HG03135 (cell line): ENCODE data around the gene CFAP68.

Experiments used
- ATAC-seq: cut with Tn5 transposase; IDR thresholded peaks from one replicate; pipeline ENCODE4 v1.9.1; 2021; ENCODE audit warnings: mild to moderate bottlenecking, moderate library complexity; ENCODE audit not compliant: unreplicated experiment

CFAP68 gene, protein sequence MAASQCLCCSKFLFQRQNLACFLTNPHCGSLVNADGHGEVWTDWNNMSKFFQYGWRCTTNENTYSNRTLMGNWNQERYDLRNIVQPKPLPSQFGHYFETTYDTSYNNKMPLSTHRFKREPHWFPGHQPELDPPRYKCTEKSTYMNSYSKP

DNA sequence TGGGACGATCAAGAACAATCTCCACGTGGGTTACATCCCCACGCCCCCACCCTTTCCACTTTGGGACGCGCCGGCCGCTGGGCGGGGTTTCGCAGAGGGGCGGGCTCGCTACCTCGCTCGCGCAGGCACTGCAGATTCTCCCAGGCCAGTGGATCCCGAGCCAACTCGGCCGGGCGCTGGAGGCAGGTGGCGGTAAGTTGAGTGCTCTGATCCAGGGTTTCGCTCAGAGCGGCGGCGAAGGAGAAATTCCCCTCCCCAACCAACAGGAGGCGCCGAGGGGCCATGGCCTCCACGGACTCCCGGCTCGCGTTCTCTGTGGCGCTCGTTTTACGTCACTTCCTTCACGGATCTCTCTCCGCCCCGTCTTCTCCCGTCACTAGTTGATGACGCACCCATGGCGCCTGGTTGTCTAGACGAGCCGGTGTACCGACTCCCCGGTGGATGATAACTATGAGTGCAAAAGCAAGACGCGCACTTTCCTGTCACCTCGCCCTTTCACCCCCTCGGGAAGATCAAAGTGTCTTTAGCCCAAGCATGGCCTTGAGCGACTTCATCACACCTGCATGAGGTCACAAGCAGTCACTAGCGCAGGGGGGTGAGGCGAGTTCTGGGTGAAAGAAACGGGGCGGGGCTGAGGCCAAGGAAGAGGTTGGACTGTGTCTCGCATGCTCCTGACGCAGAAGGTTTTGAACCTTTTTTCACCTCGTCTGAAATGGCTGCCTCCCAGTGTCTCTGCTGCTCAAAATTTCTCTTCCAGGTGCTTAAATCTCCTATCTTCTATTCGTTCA is at the start of gene CFAP68, which contains the start of gene FDXACB1:
TSS of gene CFAP68 (plus strand) at position 693 of the 788 bp plus-strand sequence. CDS start at position 713, 20 bp downstream.
TSS of gene FDXACB1 (minus strand) at position 317 of the 788 bp plus-strand sequence. CDS start at position 284, 33 bp downstream.
- peak; percentile 91 for ATAC-seq

DNA sequence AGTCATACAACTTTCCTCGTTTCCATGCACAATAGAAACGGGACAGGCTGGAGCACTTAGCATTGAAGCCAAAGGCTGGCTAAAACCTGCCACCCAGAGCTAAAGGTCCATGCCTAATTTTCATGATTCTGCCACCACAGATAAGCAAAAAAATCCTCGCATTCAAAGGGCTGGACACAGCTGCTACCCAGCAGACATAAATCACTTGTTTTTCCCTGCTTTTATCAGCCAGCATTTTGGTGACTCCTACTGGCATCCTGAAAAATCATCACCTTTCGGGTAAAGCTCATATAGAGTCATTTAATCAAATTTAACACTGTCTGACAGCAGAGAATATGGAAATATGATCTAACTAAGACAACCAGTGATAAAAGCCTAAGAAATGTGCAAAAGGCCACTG is 45.8 kb upstream of the CFAP68 start:
- ATAC-seq = no peak

DNA sequence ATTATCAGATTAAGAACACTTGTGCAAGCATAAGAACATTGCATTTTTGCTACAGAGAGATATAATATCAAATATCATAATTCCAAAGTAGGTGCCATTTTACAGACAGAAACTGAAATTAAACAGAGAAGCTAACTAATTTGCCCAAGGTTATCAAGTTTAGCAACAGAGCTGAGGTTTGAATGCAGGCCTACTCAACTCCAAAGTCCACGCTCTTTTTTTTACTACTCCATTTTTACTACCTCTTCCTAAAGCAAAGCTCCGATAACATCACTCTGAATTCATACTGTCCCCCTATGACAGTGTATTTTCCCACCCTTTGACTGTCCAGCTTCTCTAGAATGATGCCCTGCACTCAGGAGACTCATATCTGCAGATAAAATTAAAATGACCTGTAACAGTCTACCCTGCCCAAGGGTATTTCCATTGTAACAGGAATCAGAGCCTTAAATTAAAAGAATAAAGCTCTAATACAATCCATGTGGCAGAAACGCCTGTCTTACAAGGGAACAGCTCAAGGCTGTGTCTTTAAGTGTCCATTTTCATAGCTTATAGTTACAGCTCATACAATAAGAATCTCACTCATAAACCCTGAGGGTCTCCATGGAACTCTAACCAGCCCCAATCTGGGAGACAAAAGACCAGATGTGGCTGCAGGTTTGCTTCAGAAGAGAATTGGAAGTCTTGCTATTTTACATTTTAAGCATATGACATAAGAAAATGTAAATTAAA is 44.7 kb upstream of the CFAP68 start:
- ATAC-seq = no peak

DNA sequence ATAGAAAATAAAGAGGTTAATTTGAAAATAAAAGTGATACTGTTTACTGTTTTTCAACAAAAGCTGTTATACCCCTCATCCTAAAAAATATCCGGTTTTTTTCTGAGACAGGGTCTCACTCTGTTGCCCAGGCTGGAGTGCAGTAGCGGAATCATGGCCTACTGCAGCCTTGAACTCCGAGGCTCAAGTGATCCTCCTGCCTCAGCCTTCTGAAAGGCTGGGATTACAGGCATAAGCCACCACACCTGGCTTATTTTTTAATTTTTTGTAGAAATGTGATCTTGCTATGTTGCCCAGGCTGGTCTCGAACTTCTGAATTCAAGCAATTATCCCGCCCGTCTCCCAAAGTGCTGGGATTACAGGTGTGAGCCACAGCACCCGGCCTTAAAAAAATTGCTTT is 43.7 kb upstream of the CFAP68 start:
- no peak for ATAC-seq

DNA sequence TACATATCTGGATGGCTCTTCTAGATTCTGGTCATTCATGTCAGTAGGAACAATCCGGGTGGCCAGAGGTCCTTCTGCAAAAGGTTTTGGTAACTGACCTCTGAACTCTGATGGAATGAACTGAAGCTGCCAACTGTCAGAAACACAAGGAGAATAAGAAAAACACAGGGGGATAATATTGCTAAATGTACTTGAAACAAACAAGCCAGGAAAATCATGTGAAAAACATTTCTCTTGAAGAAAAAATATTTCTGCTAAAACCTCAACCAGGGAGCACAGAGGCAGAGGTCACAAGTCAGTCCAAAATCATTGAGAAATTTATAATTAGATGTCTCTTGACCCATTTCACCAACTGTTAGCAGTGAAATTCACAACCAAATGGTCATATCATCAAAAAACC is 43.2 kb upstream of the CFAP68 start:
- ATAC-seq = no peak

DNA sequence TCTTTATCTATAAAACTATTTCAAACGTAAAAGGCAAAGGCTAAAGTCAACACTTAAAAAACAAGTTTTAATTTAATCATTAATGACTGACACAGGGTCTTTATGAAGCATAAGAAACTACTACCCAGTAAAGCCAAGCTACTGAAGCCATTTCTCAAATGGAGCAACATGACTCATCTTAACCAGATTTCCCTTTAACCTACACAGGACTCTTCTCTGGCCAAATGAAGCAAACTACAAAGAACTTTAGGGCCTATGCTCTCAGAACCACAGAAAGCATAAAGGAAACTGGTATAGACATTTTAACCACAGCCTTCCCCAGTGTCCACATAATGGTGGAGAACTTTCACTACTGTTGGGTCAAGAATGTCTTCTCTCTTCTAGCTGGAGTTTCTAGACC is 42.6 kb upstream of the CFAP68 start:
- ATAC-seq = peak; percentile 79

GRCh38 chr11:111837366-111837891 is 41.9 kb upstream of the CFAP68 start:
- ATAC-seq = no peak

GRCh38 chr11:111838054-111838453 is 41.3 kb upstream of the CFAP68 start:
- no peak for ATAC-seq

GRCh38 chr11:111840143-111840542 is 39.2 kb upstream of the CFAP68 start:
- ATAC-seq = no peak

- no peak for ATAC-seq
These were observed 37.8 kb upstream of the CFAP68 start for GRCh38 chr11:111841370-111842053.

DNA sequence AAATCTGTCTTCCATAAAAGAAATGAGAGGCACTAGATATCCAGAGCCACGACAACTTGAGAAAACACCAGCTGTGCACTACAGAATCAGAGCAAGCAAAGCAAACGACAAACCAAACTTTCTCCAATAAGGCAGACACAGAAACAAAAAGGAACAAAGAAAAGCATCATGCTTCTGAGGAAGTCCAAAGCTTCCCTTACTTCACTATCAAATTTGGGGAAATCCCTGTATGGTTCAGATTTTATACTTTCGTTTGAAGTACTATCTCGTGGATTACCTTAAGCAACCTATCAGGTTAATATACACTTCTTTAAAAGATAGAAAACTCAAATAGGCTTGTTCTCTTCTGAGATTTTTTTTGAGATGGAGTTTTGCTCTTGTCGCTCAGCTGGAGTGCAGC is 35.7 kb upstream of the CFAP68 start:
- ATAC-seq = no peak

GRCh38 chr11:111845276-111846028 is 33.9 kb upstream of the CFAP68 start:
- no peak for ATAC-seq

DNA sequence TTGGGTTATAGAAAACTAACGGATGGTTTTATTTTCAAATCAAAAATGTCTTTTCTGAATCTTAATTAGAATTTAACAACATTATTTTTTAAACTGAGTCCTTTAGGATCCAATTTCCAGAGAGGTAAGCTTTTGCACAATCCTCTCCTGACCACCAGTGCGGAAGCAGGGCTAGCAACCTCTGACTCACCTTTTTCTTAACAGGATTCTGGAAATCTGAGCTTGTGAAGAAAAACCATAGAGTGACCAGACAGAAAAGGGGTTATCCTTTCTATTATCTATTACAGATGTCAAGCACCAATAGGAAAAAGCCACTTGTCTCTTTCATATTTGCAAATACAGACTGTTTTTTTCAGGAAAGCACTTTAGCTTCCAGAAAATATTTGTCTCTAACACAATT is 33.3 kb upstream of the CFAP68 start:
- ATAC-seq = no peak

GRCh38 chr11:111846636-111847035 is 32.7 kb upstream of the CFAP68 start:
- no peak for ATAC-seq

DNA sequence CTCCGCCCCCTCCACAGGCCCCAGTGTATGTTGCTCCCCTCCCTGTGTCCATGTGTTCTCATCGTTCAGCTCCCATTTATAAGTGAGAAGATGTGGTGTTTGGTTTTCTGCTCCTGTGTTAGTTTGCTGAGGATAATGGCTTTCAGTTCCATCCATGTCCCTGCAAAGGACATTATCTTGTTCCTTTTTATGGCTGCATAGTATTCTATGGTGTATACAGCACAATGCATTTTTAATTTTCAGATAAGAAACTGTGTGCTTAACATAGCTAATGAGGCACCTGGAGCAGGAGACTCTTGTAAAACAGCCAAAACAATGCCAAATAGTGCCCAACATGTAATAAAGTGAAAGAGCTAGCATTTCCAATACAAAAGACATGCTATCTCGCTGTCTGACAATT is 29.7 kb upstream of the CFAP68 start:
- ATAC-seq = no peak

DNA sequence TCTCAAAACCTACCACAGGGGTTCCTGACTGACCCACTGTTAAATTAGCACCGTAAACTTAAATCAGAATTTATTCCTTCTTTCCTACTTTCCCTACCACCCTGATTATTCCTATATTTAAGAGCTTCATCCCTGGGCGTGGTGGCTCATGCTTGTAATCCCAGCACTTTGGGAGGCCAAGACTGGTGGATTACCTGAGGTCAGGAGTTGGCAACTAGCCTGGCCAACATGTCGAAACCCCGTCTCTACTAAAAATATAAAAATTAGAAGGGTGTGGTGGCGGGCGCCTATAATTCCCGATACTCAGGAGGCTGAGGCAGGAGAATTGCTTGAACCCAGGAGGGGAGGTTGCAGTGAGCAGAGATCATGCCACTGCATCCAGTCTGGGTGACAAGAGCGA is 28.3 kb upstream of the CFAP68 start:
- no peak for ATAC-seq

GRCh38 chr11:111851636-111852035 is 27.7 kb upstream of the CFAP68 start:
- ATAC-seq = no peak

- ATAC-seq = no peak
These were observed 27.2 kb upstream of the CFAP68 start for GRCh38 chr11:111852103-111852502.

DNA sequence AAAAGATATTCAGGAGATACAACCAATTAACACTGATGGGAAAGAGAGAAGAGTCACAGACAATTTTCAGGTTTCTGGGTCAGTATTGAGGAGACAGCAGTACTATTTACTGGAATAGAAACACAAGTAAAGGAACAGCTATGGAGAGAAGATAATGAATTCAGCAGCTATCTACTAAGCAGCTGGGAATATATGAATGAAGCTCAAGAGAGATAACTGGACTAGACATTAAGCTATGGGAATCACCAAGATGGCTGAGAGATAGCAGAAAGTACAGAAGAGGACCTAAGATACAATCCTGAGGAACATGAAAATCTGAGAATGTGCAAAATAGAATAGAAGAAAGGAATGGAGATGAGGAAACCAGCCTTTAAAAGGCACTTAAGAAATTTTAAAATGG is 23.8 kb upstream of the CFAP68 start:
- no peak for ATAC-seq

- ATAC-seq = no peak
These were observed 19.1 kb upstream of the CFAP68 start for GRCh38 chr11:111860257-111860656.
